ENCODE data around the gene EXOC6B. TPM values are rescaled to one million over a fixed set of nuclear protein-coding genes. Genes with fewer than 3 reads are reported as not detected.

Gene EXOC6B
- total and polyA plus RNA-seq, 2 of the 8 experiments (the other 6 are each of a cell fraction or from before 2014, with no cell fraction given), result 13.5 to 33.0 TPM

DNA sequence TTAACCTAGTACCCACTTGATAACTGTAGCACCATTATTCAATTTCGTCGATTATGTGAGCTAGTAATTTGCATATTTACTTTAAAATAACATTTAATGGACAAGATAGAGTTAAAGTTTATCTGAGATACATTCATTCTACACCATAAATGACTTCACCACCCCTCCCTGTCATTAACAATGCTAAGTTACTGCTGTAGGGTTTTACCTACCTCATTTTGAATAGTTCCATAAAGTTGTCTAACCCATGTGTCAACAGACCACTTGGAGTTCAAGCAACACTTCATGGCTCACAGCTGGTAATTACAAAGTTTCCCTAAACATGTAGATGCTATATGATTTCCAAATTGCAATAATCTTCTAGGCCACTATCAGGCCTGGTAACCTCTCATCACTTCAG is 550.7 kb downstream of the EXOC6B start:
- no peak for FAIRE-seq
- POLR2A ChIA-PET (ENCODE audit: partially characterized antibody), result no interaction called here
- H3K14ac ChIP-seq (ENCODE audit: insufficient read length), result no peak overlapping the region

More for the DNA sequence above, 550.7 kb downstream of the EXOC6B start:
- Histone ChIP-seq H3K23ac (ENCODE audit: insufficient read length) (no peak overlapping the region), H3K36me3 (ENCODE audit: control insufficient read depth in 2 of 4, insufficient read depth in 4 of 4, low read length in 3 of 4) (no peaks in the 10 kb centered on the region), H4K8ac (ENCODE audit: extremely low read depth, insufficient read depth, low read length) (no peak overlapping the region), H4K91ac (replicated peaks; ENCODE audit: insufficient read length, low read length) (no peak overlapping the region), H3K18ac (ENCODE audit: extremely low read depth, low read length) (no peak overlapping the region), H3K9me3 (ENCODE audit: insufficient read depth in 2 of 2, low read depth in 1 of 2, low read length in 1 of 2) (no peaks in the 10 kb centered on the region), H2BK120ac (replicated peaks; ENCODE audit: low read depth, low read length) (no peak overlapping the region), H3K27me3 (replicated peaks in 1 of 4; ENCODE audit: control insufficient read depth in 3 of 4, extremely low read depth in 1 of 4, insufficient read depth in 3 of 4, low read length in 3 of 4) (no peaks in the 10 kb centered on the region), H3K9ac (replicated peaks in 1 of 4; ENCODE audit: extremely low read depth in 1 of 4, low read depth in 3 of 4, low read length in 3 of 4) (no peak overlapping the region), H3K27ac (ENCODE audit: low read depth, low read length) (no peak overlapping the region), H2AFZ (ENCODE audit: low read length) (no peak overlapping the region), H3K23me2 (ENCODE audit: low read depth, low read length) (no peaks in the 10 kb centered on the region; the same call in 1 of the 2 replicates), H2BK20ac (ENCODE audit: low read length) (no peak overlapping the region), H3K4me3 (ENCODE audit: extremely low read depth in 1 of 4, insufficient read depth in 2 of 4, low read depth in 3 of 4, low read length in 4 of 4) (no peak overlapping the region), H3K79me2 (ENCODE audit: control insufficient read depth in 1 of 2, insufficient read depth in 2 of 2, low read length in 2 of 2) (no peaks in the 10 kb centered on the region), H2BK5ac (ENCODE audit: low read depth, low read length) (no peak overlapping the region), H4K20me1 (replicated peaks in 1 of 2; ENCODE audit: control insufficient read depth in 1 of 2, insufficient read depth in 2 of 2, low read length in 2 of 2) (no peaks in the 10 kb centered on the region), H2BK12ac (ENCODE audit: low read depth, low read length) (no peak overlapping the region), H2AK5ac (ENCODE audit: low read depth, low read length) (no peak overlapping the region), H4K5ac (ENCODE audit: insufficient read length, low read depth, low read length) (no peak overlapping the region), H3K4ac (replicated peaks; ENCODE audit: insufficient read length, low read depth, low read length) (no peak overlapping the region), H2BK15ac (ENCODE audit: low read length) (no peak overlapping the region), H3K56ac (replicated peaks; ENCODE audit: insufficient read length, low read depth, low read length) (no peak overlapping the region), H3K4me2 (ENCODE audit: insufficient read depth in 1 of 2, low read depth in 2 of 2, low read length in 2 of 2) (no peak overlapping the region), H3K4me1 (replicated peaks in 1 of 4; ENCODE audit: control insufficient read depth in 3 of 4, insufficient read depth in 4 of 4, low read length in 3 of 4) (no peaks in the 10 kb centered on the region), H3K79me1 (ENCODE audit: low read depth, low read length) (no peaks in the 10 kb centered on the region)
- TF ChIP-seq JUN (IDR thresholded peaks at IDR 0.05; ENCODE audit: low read depth, low read length), result no peak
- no peak for TF ChIP-seq TAF1 (IDR thresholded peaks at IDR 0.05; ENCODE audit: low read depth, low read length)
- CTCF ChIA-PET (ENCODE audit: partially characterized antibody), result interaction anchor here (1.4 kb wide), 2 partner anchors 13 to 51 kb away, joined by 4 to 5 read pairs; no protein-coding TSS in a partner anchor
- DNase-seq (ENCODE audit: low read depth in 1 of 2, low spot score in 2 of 2), result no peak
- WGBS, 2 experiments (ENCODE audit: extremely low coverage in 1 of 2, insufficient coverage in 1 of 2, insufficient read length in 1 of 2, insufficient replicate concordance in 2 of 2, low coverage in 1 of 2, low lambda C conversion rate in 2 of 2, missing lambda C conversion rate in 1 of 2), result 80% methylated on average over 2 of the region's 2 CpGs; no CpG with 5 or more reads in 1 of the 2 experiments
